Tongue (tissue), 2 donors: ENCODE measurements around the gene C3orf38. TPM values are rescaled to one million over a fixed set of nuclear protein-coding genes. Genes with fewer than 3 reads are reported as not detected.
"Not testable (repeated sequence)": the region's sequence is repeated elsewhere in the genome, so short reads cannot be mapped to it uniquely, and the experiment has no call there.

Experiments
- DNase-seq: peaks from one replicate; pipeline ENCODE4 v3.0.0-alpha.2; 2015
- total RNA-seq: library from RNA; depleted of rRNA; stranded (reverse); fragments of >200 nt; gene quantifications from one replicate; pipeline ENCODE4 v1.2.3, GENCODE V29; 2014

C3orf38 gene
- 29.3 TPM for total RNA-seq

DNA sequence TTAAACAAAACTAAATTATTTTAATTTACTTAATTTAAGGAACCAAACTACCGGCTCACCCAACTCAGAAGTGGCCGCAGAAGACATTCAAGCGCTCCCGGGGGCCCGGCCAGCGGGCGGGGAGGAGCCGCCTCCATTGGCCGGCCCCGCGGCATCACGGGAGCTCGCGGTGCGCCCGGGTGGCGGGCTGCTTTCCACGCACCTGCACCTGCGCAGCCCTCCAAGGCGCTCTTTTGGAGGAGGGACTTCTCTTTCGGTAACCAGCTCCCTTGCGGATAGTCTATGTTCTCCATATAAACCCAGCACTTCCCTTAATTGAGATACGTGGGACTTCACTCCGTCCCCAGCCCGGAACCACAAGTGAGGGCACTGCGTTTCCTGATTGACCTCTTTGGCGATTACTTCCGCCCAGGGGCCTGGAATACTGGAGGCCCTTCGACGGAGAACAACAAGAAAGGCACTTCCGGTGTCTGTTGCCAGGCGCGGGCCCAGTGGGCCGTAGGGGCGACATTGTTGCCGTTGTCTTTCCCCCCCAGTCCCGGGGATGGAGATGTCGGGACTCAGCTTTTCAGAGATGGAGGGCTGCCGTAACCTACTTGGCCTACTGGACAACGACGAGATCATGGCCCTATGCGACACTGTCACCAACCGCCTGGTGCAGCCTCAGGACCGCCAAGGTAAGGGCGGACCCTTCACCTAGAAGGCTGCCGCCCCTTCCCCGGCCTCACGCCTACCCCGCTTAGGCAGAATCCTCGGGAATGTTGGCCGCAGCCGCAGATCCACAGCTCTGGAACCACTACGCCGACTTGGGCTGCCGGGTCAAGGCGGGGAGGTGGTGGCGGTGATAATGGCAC, at the start of gene C3orf38:
Gene C3orf38 (plus strand): TSS at position 451 of the 854 bp plus-strand sequence. CDS start 94 bp downstream, at position 545.
- DNase-seq: peak; percentile 96

DNA sequence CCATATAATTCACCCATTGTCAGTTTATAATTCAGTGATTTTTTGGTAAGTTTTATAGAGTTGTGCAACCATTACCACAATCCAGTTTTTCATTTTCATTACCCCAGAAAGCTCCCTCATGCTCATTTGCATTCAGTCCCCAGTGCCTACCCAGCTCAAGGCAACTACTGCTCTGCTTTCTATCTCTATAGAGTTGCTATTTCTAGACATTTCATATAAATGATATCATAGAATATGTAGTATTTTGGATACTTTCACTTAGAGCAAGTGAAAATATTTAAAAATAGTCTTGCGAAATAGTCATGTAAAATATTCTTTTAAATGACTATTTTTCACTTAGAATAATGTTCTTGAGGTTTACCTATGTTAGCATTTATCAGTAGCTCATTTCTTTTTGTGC, 48.6 kb upstream of the C3orf38 start:
- DNase-seq: no peak

DNA sequence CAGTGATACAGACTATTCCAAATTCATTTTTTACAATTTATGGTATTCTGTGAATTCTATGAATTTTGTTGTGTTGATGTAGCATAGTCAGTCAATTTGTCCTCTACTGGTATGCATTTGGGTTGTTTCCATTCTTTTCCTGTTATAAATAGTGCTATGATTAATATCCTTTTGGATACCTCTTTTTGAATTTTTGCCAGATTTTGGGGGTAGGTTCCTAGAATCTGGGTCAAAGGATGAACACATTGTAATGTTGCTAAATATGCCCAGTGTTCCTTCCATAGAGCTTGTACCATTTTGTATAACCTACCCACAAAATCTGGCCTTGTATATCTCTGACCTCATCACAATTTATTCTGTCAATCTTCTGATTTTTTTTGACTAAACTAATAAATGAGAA, 44.4 kb upstream of the C3orf38 start:
- no peak for DNase-seq

DNA sequence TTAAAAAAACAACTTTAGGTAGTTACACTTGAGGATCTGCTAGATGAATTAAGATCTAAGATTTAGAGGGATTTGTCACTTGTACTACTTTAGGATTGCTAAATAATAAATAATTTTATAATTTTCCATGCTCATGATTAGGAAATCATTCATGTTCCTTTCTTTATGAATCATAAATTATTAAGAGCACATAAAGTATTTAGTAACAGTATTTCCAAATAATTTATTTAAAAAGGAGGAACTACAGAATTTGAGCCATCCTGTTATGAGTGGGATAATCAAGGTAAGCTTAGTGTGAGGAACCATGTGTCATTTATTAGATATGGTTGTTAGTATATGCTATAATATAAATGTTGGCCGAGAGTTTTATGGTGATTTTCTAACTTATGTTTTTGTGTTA, 37.5 kb upstream of the C3orf38 start:
- DNase-seq: no peak

DNA sequence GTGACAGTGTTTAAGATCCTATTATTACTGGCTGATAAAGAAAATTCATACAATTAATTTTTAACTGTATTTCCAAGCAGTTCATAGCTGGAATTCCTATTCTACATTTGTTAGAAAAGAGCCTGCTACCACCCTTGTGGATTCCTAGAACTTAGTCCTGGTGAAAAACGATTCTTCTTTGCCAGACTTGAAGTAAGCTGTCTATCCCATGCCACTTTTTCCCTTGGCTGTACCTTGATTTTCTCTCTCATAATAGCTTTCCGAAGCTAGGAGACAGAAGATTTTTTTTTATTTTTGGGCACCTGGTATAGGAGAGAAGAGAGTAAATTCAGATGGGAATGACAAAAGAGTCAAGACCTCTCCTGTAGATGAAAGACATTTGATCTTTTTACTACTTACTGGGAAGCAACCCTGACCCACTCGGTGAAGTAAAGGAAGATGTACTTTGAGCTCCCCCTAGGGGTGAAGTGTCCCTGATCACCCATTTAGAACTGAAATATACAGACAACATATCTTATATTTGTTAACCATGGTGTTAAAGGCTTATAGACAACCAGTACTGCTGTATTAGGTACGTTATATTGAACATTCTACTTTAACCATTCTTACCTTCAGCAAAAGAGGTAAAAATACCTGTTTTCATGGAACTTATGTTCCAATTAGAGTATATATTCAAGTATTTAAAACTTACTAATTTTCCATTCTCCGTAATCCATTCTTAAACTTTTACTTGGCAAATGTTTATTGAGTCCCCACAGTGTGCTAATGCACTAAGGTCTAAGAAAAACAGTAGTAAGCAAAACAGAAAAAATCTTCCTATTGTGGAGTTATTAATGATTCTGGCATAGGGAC, 36.2 kb upstream of the C3orf38 start:
- peak; percentile 83 for DNase-seq

DNA sequence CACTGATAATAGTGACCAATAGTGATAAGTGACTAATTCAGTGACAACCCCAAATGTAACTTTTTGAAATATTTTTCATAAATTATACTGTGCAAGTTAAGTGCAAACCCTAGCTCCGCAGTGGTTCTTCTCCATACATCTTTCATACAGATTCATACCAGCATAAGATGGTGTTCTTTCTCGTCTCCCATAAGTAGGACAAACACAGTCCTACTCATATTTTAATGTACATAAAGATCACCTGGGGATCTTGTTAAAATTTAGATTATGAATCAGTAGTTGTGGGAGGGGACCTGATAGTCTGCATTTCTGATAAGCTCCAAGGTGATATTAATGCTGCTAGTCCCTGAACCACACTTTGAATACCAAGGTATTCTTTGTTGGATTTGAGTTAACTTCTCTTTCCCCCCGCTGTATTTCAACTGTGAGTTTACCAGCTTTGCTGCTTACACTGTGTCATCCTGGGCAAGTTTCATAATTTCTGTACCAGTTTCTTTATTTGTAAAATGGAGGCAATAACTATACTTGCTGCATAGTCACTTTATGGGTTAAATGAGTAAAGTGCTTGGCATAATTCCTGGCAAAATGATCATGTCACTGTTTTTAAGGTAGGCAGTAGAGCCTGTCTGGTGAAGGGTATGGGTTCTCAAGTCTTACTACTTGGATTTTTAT, 34.7 kb upstream of the C3orf38 start:
- DNase-seq: no peak

DNA sequence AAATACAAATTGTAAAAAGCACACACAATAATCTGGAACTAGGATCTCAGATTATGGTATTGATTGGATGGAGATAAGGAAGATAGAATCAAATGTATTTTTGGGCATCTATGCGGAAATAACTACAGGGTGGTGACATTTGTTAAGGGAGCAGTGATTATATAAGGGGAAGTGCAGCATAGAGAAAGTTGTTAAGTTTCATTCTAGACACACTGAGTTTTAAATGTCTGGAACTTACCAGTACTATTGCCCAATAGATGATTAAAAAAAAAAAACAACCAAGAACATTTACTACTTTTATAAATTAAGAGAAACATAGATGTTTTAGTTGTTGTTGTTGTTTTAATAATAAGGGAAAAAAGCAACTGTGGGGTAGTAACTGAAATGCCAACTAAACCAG, 32.1 kb upstream of the C3orf38 start:
- no peak for DNase-seq

DNA sequence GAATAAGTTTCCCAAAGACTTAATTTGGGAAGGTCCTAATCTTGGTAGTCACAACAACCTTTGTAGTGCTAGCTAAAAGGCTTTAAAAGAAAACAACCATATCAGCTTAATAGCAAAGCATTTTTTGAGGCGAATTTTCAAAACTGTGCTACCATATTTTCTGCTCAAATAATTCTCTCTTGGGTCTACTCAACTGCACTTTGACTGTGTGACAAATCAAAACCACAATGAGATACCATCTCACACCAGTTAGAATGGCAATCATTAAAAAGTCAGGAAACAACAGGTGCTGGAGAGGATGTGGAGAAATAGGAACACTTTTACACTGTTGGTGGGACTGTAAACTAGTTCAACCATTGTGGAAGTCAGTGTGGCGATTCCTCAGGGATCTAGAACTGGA, 31.2 kb upstream of the C3orf38 start:
- not testable (repeated sequence) for DNase-seq

DNA sequence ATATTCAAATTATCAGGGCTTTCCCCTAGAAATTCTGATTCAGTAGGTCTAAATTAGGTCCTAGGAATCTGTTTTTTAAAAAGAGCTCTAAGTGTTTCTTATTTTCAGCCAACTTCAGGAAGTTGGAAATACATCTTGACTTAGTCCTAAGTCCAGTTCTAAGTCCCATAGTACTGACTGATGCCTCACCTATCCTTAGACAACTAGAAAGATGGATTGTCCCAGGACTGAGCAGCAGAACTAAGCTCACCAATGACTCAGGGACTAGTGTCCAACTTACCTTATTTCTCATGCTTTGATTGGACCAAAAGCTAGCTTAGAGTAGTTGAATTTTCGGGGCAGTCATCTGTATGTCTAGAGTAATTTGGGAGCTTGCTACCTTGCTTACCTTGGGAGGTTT, 26.2 kb upstream of the C3orf38 start:
- DNase-seq: no peak

DNA sequence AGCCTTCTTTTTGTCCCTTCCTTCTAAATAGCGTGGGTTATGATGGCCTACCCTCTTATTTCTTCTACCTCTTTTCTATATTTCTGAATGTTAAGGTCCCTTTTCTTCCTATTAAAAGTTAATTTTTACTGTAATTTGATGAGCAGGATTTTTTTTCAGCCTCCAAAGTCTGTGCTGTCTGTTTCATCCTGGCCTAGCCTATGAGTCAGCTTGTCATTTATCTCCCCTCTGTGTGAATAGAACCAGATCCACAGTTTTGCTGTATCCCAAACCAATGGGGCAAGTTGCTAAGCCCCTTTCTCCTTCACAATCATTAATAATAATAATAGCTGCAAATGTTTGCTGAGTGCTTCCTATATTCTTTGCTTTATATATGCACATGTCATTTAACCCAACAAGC, 18.1 kb upstream of the C3orf38 start:
- DNase-seq: no peak

DNA sequence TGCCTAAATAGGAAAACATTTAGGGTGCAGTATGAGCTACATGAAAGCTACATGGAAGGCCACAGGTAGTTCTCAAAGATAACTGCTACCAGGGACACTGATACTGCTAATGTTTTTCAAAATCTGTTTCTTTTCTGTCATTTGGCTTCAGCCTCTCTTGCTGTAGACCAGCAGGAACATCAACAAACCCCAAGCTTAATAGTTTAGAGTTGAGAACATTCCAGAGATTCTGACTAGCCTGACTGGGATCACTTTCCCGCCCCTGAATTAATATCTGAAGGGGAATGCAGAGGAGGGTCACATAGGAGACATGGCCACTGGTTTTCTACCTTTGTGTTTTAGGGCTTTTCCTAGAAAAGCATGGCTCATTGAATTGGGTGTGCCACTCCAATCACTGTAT, 16.9 kb upstream of the C3orf38 start:
- DNase-seq: no peak

DNA sequence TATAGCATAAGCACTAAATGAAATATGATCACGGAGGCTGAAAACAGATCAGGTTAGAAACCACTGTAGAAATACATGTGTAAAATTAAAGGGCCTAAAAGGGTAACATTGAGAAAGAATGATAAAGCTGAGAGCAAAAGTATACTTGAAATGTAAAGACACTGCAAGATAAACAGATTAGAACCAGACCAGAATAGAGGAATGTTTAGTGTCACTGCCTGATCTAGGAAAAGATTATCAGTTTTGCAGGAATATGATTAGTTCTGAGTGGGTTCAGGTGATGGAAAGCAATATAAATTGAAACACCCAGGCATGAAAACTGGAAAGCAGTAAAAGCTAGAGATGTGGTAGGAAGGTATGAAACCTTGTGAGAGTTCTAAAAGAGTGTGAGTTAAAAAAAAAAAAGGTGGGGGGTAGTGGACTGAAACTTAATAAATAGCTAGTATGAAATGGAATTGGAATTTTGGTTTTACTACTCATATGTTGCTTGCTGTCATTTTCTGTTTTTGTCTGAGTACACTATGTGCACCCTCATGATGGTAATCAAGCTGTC, 16.0 kb upstream of the C3orf38 start:
- DNase-seq: no peak

DNA sequence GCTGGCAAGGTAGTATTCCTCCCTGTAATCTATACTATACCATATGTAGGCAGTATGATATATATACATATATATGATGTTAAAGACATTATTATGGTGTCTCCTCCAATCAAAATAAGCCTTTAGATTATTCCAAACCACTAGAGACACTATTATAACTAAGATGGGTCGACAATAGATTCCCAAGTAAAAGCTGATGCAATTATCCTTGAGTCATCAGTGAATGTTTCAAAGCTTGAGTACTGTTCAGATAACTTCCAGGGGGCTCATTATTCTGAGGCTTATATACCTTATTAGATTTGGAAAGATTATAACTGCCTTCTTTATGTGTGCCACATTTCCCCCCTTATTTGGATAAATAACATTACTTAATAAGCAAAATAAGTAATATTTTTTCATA, 11.9 kb upstream of the C3orf38 start:
- no peak for DNase-seq

DNA sequence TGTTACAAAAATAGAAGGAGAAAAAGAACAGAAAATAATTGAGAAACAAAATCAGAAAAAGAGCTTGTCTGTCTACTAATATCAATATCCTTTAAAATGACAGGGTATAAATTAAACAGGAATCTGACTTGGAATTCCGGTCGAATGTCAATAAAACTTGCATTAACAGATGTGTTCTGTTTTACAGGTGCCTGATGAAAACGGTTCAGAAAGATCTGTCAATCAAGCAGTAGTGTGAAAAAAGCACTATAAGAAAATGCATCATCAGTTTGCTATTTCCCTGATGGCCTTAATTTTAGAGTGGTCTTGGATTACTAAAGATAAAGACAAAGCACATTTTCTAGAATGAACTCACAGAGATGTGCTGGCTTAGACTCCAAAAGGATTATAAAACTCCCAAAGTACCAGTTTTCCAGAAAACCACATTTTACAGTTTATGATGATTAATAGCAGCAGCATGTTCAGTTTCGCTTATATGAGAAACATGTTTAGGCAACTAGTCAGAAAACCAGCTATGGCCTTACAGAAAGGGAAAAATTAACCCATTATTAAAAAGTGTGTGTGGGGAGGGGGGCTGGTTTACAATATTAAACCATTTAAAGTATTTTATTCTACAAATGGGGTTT, 8.2 kb upstream of the C3orf38 start:
- DNase-seq: peak; percentile 16

DNA sequence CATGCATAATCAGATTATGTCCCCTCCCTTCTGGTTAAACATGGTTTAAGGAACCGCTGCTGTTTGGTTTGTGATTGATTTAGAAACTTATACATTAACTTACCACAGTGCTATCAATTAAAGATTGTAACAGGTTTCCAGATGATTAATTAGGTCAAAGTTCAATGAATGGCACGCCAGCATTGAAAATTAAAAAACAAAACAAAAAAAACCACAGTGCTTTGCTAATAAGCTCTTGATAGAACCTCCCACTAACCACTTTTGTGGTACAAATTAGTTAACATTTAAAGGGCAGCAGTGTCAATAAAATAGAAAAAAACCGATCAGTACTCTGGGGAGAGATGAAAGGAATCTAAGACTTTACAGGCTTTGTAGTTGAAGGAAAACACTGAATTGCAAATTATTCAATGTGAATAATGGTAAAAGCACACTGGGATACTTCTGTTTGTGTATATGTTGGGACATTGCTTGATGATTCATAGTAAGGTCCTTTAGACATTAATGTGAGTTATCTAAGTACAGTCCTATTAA, 7.6 kb upstream of the C3orf38 start:
- DNase-seq: no peak

DNA sequence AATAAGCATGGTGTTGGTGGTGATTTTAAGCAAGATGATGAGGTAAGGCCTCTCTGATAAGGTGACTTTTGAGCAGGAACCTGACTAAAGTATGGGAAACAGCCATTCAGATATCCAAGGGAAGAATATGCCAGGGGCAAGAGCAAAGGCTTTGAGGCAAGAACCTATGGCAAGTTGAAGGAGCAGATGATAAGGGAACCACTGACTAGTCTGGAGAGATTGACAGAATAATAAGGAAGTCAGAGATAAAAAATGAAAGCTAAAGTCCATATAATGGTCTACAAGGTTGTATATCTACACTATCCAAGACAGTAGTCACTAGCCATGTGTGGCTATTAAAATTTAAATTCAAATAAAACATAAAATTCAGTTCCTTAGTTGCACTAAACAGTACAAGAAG, 2.5 kb upstream of the C3orf38 start:
- DNase-seq: no peak

DNA sequence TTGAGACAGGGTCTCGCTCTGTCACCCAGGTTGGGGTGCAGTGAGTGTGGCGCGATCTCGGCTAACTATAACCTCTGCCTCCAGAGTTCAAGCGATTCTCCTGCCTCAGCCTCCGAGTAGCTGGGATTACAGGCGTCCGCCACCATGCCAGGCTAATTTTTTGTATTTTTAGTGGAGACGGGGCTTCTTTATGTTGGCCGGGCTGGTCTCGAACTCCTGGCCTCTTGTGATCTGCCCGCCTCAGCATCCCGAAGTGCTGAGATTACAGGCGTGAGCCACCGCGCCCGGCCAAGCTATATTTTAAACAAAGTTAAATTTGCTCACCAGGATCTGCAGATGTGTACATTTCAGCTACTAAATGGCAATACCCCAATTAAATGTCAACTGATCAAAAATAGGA, 1.1 kb upstream of the C3orf38 start:
- no peak for DNase-seq

DNA sequence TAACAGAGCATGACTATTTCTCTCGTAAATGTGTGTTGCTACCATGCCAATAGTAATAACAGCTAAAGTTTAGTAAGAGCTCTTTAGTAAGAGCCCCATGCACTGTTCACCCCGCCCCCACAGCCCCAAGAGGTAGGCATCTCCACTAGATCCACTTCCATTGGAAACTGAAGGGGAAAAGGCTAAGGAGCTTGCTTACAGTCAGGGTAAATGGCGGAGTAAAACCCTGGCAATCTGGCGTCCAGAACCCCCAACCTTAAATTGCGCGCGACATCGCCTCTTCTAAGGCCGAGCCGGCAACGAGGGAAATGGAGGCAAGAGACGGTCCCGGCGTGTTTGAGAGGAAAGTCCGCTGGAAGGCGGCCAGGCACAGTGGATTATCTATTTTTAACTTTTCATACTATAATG, 654 bp upstream of the C3orf38 start:
- DNase-seq: no peak

DNA sequence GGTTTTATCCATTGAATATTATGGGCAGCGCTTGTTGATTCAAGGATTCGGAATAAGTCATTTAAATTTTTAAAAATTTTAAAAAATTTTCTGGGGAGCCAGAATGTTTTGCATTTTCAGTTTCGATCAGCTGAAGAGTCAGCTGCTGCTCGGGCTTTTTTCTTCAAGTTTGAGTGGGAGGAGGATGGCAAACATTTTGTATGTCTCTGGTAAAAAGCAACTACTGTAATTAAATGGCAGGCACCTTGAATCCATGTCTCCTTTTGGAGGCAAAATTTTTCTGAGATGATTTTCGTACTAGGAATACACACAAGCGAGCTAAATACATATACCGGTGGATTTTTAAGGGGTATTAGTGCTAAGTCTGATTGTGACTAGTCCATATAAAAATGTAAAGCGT, 612 bp downstream of the C3orf38 start:
- DNase-seq: no peak

DNA sequence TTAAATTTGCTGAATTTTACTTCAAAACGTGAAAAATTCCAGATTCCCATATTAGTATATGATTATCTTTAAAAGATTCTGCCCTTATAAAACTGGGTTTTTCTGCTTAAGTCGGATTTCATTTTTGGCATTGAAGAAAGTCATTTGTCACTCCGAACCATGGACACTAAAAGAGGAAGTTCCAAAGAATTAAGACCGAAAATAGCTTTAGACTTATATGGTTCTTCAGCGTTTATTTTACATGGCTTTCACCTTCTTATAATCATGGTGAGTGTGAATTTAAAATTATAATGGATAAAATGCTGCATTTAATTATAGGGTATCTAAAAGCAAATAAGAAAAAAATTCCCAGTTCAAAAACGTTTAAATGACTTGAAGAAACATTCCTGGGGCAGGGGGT, 1.0 kb downstream of the C3orf38 start:
- peak; percentile 15 for DNase-seq

DNA sequence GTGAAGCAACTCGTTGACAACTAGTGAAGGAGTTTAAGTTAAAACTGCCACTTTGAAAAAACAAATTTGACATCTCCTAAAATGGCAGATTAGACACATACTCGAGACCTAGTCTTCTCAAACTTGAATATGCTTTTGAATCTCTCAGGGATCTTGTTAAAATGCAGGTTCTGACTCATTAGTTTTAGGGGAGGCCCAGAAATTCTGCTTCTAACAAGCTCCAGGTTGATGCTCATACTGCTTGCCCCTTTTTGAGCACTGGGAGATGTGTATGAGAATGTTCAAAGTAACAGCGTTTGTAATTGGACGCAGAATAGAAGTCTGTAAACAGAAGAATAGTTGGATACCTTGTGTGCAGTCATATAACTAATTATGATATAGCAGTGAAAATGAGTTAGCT, 1.6 kb downstream of the C3orf38 start:
- peak; percentile 7 for DNase-seq

DNA sequence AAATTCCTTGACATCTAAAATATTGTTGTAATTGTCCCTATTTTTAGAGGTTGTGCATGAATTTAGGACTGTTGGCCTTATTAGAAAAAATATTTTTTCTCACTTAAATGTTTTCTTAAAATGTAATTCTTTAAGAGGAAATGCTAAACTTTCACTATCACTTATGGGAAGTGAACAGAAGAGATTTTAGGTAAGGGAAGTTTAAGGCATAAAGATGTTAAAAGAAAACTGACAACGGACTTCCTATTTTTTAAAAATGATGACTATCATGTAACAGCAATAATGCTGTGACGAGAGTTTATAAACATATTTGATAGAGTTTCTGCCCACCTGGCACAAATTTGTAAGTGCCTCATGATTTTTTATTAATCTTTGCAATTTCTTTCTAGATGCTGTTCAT, 3.1 kb downstream of the C3orf38 start:
- DNase-seq: no peak
